BE2C (cell line): ENCODE results near the gene MBIP.

Source experiments
- DNase-seq: peaks from one replicate; pipeline ENCODE4 v3.0.0-alpha.2; 2020
- H3K27me3 ChIP-seq: fragments of 250-450 bp; sonication (Bioruptor Pico); 2 replicates; pipeline ENCODE4 v1.5.1; 2020; ENCODE audit warnings: mild to moderate bottlenecking
- H3K36me3 ChIP-seq: fragments of 250-450 bp; sonication (Bioruptor Pico); 2 replicates; pipeline ENCODE4 v1.5.1; 2020; ENCODE audit warnings: mild to moderate bottlenecking
- H3K4me1 ChIP-seq: fragments of 250-450 bp; sonication (Bioruptor Pico); 2 replicates; pipeline ENCODE4 v1.5.1; 2020
- H3K4me3 ChIP-seq: 2 replicates; pipeline ENCODE4 v1.5.1; 2011; ENCODE audit warnings: low read depth, low read length
- H3K9me3 ChIP-seq: fragments of 250-450 bp; sonication (Bioruptor Pico); 2 replicates; pipeline ENCODE4 v1.5.1; 2020
- CTCF ChIP-seq: IDR thresholded peaks from 2 replicates; pipeline ENCODE4 v1.5.1; 2012; ENCODE audit warnings: mild to moderate bottlenecking, low read depth, low read length

MBIP gene

GRCh38 chr14:36317650-36318049 is 2.8 kb downstream of the MBIP start:
- Histone ChIP-seq H3K4me3 (no peak overlapping the region), H3K36me3 (no peaks in the 10 kb centered on the region), H3K9me3 (no peaks in the 10 kb centered on the region), H3K4me1 (no peaks in the 10 kb centered on the region; the same call in 1 of the 2 replicates), H3K27me3 (peaks cover 10% of the 10 kb centered on the region)
- no peak for TF ChIP-seq CTCF
- DNase-seq: no peak

GRCh38 chr14:36316131-36316530 is 4.3 kb downstream of the MBIP start:
- H3K4me1 ChIP-seq: no peaks in the 10 kb centered on the region; the same call in 1 of the 2 replicates
- H3K36me3 ChIP-seq: peaks cover 7% of the 10 kb centered on the region
- TF ChIP-seq CTCF: no peak
- H3K9me3 ChIP-seq: no peaks in the 10 kb centered on the region
- no peaks in the 10 kb centered on the region for H3K27me3 ChIP-seq
- H3K4me3 ChIP-seq: no peak overlapping the region
- no peak for DNase-seq

- TF ChIP-seq CTCF: no peak
- H3K9me3 ChIP-seq: no peaks in the 10 kb centered on the region
- no peaks in the 10 kb centered on the region for H3K27me3 ChIP-seq
- peaks cover 11% of the 10 kb centered on the region for H3K36me3 ChIP-seq
- no peak for DNase-seq
- H3K4me1 ChIP-seq: no peaks in the 10 kb centered on the region; the same call in 1 of the 2 replicates
- no peak overlapping the region for H3K4me3 ChIP-seq
These were observed 5.1 kb downstream of the MBIP start for GRCh38 chr14:36315159-36315853.

- H3K4me1 ChIP-seq: no peaks in the 10 kb centered on the region; the same call in 1 of the 2 replicates
- H3K9me3 ChIP-seq: no peaks in the 10 kb centered on the region
- H3K4me3 ChIP-seq: no peak overlapping the region
- no peaks in the 10 kb centered on the region for H3K27me3 ChIP-seq
- TF ChIP-seq CTCF: no peak
- H3K36me3 ChIP-seq: peaks cover 25% of the 10 kb centered on the region
- DNase-seq: no peak
These were observed 6.5 kb downstream of the MBIP start for GRCh38 chr14:36313898-36314297.

- Histone ChIP-seq H3K36me3 (peaks cover 29% of the 10 kb centered on the region), H3K4me1 (no peaks in the 10 kb centered on the region; the same call in 1 of the 2 replicates), H3K27me3 (no peaks in the 10 kb centered on the region), H3K9me3 (no peaks in the 10 kb centered on the region), H3K4me3 (no peak overlapping the region)
- TF ChIP-seq CTCF: no peak
- no peak for DNase-seq
These were observed 7.2 kb downstream of the MBIP start for GRCh38 chr14:36313206-36313605.

- H3K27me3 ChIP-seq: no peaks in the 10 kb centered on the region
These were observed 13.6 kb downstream of the MBIP start for GRCh38 chr14:36306836-36307235.

More at GRCh38 chr14:36306836-36307235, 13.6 kb downstream of the MBIP start:
- no peak for DNase-seq
- Histone ChIP-seq H3K4me3 (no peak overlapping the region), H3K36me3 (peaks cover 38% of the 10 kb centered on the region), H3K4me1 (no peaks in the 10 kb centered on the region), H3K9me3 (no peaks in the 10 kb centered on the region)
- no peak for TF ChIP-seq CTCF
